Fibroblast of lung (primary cell): ENCODE data around the gene FBLN2. TPM values are rescaled to one million over a fixed set of nuclear protein-coding genes. Genes with fewer than 3 reads are reported as not detected.

Experiments
- DNase-seq, 2 donors: peaks; one replicate each; pipeline versions ENCODE4 v3.0.0 to v3.0.0-alpha.2; 2010; ENCODE audit warnings: low read depth in 2 of 2
- H2AFZ ChIP-seq: 2 replicates; pipeline ENCODE4 v1.5.1; 2012; ENCODE audit warnings: low read length, control low read depth, inconsistent platforms
- H3K27ac ChIP-seq: 2 replicates; pipeline ENCODE4 v1.5.1; 2011; ENCODE audit warnings: low read length, control low read depth; ENCODE audit not compliant: insufficient read depth
- H3K27me3 ChIP-seq: 2 replicates; pipeline ENCODE4 v1.5.1; 2011; ENCODE audit warnings: mild to moderate bottlenecking, low read length; ENCODE audit not compliant: control insufficient read depth, insufficient read depth
- H3K36me3 ChIP-seq: 2 replicates; pipeline ENCODE4 v1.5.1; 2011; ENCODE audit warnings: low read length; ENCODE audit not compliant: control insufficient read depth, insufficient read depth
- H3K4me1 ChIP-seq: 2 replicates; pipeline ENCODE4 v1.5.1; 2011; ENCODE audit warnings: low read length; ENCODE audit not compliant: control insufficient read depth, insufficient read depth; ENCODE audit errors: extremely low read depth
- H3K4me2 ChIP-seq: 2 replicates; pipeline ENCODE4 v1.5.1; 2011; ENCODE audit warnings: low read length, control low read depth; ENCODE audit not compliant: insufficient read depth; ENCODE audit errors: extremely low read depth
- H3K4me3 ChIP-seq, 4 experiments: fragments of 200-600 bp in 1 of 4; sonication (generic) in 1 of 4; replicated peaks in 1 of 4; 2 replicates each; pipeline ENCODE4 v1.5.1; 2011 to 2016; ENCODE audit warnings: low read length in 4 of 4, low read depth in 3 of 4, mild to moderate bottlenecking in 3 of 4, control low read depth in 2 of 4, inconsistent platforms in 1 of 4, mixed read lengths in 1 of 4; ENCODE audit not compliant: insufficient read depth in 1 of 4; ENCODE audit errors: control extremely low read depth in 1 of 4
- H3K79me2 ChIP-seq: 2 replicates; pipeline ENCODE4 v1.5.1; 2012; ENCODE audit warnings: mild to moderate bottlenecking, low read length, inconsistent platforms; ENCODE audit not compliant: control insufficient read depth, insufficient read depth
- H3K9ac ChIP-seq: 2 replicates; pipeline ENCODE4 v1.5.1; 2011; ENCODE audit warnings: mild to moderate bottlenecking, low read length, control low read depth; ENCODE audit not compliant: insufficient read depth
- H3K9me3 ChIP-seq: 2 replicates; pipeline ENCODE4 v1.5.1; 2012; ENCODE audit warnings: low read depth, low read length; ENCODE audit not compliant: control insufficient read depth, insufficient read depth
- H4K20me1 ChIP-seq: 2 replicates; pipeline ENCODE4 v1.5.1; 2011; ENCODE audit warnings: low read length; ENCODE audit not compliant: control insufficient read depth, insufficient read depth; ENCODE audit errors: extremely low read depth
- EZH2 ChIP-seq: IDR thresholded peaks from 2 replicates; pipeline ENCODE4 v1.5.1; 2012; ENCODE audit warnings: low read length, control low read depth, mild to moderate bottlenecking; ENCODE audit errors: missing control alignments
- polyA plus RNA-seq, 2 donors: library from polyadenylated mRNA; depleted of rRNA in 1 of 2; stranded (reverse) in 1 of 2; unstranded in 1 of 2; fragments of >200 nt; gene quantifications; 2 replicates each; pipeline ENCODE4 v1.2.1, GENCODE V29; 2011 to 2012; ENCODE audit warnings: missing spikeins in 1 of 2
- total RNA-seq: library from RNA; depleted of rRNA; stranded (reverse); fragments of >200 nt; gene quantifications from 2 replicates; pipeline ENCODE4 v1.2.1, GENCODE V29; 2014
- TF ChIP-seq, protein P1 (sequence below), 2 donors: IDR thresholded peaks in 1 of 2; conservative IDR thresholded peaks in 1 of 2; 1 replicate in 1 of 2; 2 replicates in 1 of 2; pipeline ENCODE4 v1.5.1; 2011 to 2012; ENCODE audit warnings: low read length in 2 of 2, control low read depth in 1 of 2, inconsistent platforms in 1 of 2, low read depth in 1 of 2, mild to moderate bottlenecking in 1 of 2

The FBLN2 gene
- total and polyA plus RNA-seq, 2 donors (not counting 1 experiment from before 2014, with no cell fraction given), result 25.4 to 138 TPM

DNA sequence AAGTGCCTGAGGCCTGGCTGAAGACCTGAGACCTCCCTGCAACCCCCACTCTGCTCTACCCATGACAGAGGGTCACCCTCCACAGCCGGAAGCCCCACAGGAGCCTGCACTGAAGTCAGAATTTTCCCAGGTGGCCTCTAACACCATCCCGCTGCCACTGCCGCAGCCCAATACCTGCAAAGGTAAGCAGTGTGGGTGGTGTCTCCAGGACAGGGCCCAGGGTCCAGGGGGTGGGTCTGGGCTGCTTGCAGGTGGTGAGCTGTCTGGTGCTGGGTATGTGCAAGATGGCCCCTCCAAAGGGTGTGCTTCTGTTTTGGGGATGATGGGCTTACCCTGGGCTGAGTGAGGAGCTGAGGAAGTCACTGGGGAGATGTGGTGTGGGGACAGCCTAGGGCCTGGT, 69.9 kb downstream of the FBLN2 start:
- no peak for DNase-seq
- Histone ChIP-seq H3K27me3 (no peaks in the 10 kb centered on the region), H2AFZ (no peak overlapping the region), H4K20me1 (no peaks in the 10 kb centered on the region), H3K4me1 (no peaks in the 10 kb centered on the region), H3K79me2 (no peaks in the 10 kb centered on the region), H3K27ac (no peak overlapping the region), H3K9ac (no peak overlapping the region), H3K4me3 (no peak overlapping the region), H3K36me3 (no peaks in the 10 kb centered on the region), H3K4me2 (no peak overlapping the region), H3K9me3 (no peaks in the 10 kb centered on the region)
- TF ChIP-seq, protein P1, sequence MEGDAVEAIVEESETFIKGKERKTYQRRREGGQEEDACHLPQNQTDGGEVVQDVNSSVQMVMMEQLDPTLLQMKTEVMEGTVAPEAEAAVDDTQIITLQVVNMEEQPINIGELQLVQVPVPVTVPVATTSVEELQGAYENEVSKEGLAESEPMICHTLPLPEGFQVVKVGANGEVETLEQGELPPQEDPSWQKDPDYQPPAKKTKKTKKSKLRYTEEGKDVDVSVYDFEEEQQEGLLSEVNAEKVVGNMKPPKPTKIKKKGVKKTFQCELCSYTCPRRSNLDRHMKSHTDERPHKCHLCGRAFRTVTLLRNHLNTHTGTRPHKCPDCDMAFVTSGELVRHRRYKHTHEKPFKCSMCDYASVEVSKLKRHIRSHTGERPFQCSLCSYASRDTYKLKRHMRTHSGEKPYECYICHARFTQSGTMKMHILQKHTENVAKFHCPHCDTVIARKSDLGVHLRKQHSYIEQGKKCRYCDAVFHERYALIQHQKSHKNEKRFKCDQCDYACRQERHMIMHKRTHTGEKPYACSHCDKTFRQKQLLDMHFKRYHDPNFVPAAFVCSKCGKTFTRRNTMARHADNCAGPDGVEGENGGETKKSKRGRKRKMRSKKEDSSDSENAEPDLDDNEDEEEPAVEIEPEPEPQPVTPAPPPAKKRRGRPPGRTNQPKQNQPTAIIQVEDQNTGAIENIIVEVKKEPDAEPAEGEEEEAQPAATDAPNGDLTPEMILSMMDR (conservative IDR thresholded peaks at IDR 0.05 in 1 of 2, IDR thresholded peaks at IDR 0.05 in 1 of 2; ENCODE audit: low read depth in 1 of 2, low read length in 2 of 2), result no peak
- no peak for TF ChIP-seq EZH2

DNA sequence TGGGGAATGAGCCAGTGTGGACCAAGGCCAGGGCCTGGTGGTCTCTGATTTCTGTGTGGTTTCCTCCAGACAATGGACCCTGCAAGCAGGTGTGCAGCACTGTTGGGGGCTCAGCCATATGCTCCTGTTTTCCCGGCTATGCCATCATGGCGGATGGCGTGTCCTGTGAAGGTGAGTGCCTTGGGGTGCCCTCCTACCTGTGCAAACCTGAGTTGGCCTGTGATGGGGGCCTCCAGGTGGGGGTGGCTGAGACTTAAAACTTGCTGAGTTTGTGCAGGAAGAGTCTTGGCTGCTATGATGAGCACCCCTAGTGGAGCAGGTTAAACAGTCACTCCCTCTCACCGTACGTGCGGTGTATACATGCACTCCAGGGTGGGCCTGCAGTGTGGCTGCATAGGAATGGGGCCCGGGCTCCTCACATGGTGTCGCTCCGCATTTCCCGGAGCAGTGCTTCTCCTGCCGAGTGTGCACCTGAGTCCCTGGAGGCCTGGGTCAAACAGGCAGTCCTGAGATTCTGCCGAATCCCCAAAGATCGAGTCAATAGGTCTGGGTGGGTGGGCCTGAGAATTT, 70.8 kb downstream of the FBLN2 start:
- Histone ChIP-seq H3K9me3 (no peaks in the 10 kb centered on the region), H3K9ac (no peak overlapping the region), H3K27ac (no peak overlapping the region), H3K27me3 (no peaks in the 10 kb centered on the region), H4K20me1 (no peaks in the 10 kb centered on the region), H3K4me1 (no peaks in the 10 kb centered on the region), H2AFZ (no peak overlapping the region), H3K4me3 (no peak overlapping the region), H3K36me3 (no peaks in the 10 kb centered on the region), H3K79me2 (no peaks in the 10 kb centered on the region), H3K4me2 (no peak overlapping the region)
- no peak for DNase-seq
- no peak for TF ChIP-seq EZH2
- TF ChIP-seq, protein P1 (conservative IDR thresholded peaks at IDR 0.05 in 1 of 2, IDR thresholded peaks at IDR 0.05 in 1 of 2; ENCODE audit: low read depth in 1 of 2, low read length in 2 of 2), result no peak

DNA sequence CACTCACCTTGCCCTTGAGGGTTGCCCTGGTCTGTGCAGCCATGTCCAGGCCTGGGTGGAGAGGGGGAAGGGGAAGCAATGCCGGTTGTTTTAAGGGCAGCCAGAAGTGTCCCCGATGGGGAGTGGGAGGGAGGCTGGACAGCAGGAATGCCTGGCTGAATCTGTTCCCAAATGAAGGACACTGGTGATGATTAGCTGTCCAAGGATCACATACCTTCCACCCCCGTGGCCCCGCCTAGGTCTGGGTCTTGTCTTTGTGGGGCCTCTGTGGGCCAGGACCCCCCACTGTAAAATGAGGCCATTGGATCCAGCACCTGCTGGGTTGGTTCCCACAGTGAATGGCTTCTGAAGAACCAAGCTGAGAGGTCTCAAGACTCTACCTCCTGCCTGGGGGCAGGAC, 71.4 kb downstream of the FBLN2 start:
- H3K9ac ChIP-seq, result no peak overlapping the region
- H3K36me3 ChIP-seq, result no peaks in the 10 kb centered on the region
- H3K4me1 ChIP-seq, result no peaks in the 10 kb centered on the region
- no peak overlapping the region for H3K27ac ChIP-seq
- DNase-seq, result no peak
- H3K79me2 ChIP-seq, result no peaks in the 10 kb centered on the region
- H3K4me2 ChIP-seq, result no peak overlapping the region
- no peak overlapping the region for H3K4me3 ChIP-seq
- TF ChIP-seq, protein P1 (conservative IDR thresholded peaks at IDR 0.05 in 1 of 2, IDR thresholded peaks at IDR 0.05 in 1 of 2; ENCODE audit: low read depth in 1 of 2, low read length in 2 of 2), result no peak
- TF ChIP-seq EZH2, result no peak
- H4K20me1 ChIP-seq, result no peaks in the 10 kb centered on the region
- no peaks in the 10 kb centered on the region for H3K27me3 ChIP-seq
- H3K9me3 ChIP-seq, result no peaks in the 10 kb centered on the region
- no peak overlapping the region for H2AFZ ChIP-seq
